22Rv1 (cell line): ENCODE measurements around the gene GNB1L.

Experiments
- H3K27ac ChIP-seq: fragments of 450-650 bp; 2 replicates; pipeline ENCODE4 v1.5.1; 2017
- ZFX ChIP-seq: fragments of 450-650 bp; IDR thresholded peaks from 2 replicates; pipeline ENCODE4 v1.6.1; 2017; ENCODE audit warnings: antibody characterized with exemption, borderline replicate concordance
- TF ChIP-seq, protein P1 (sequence below): fragments of 450-650 bp; IDR thresholded peaks from 2 replicates; pipeline ENCODE4 v1.5.1; 2017; ENCODE audit warnings: mild to moderate bottlenecking

Gene GNB1L

GRCh38 chr22:19774628-19775027 lies 80.0 kb downstream of the GNB1L start:
- no peak overlapping the region for H3K27ac ChIP-seq
- TF ChIP-seq, protein P1, sequence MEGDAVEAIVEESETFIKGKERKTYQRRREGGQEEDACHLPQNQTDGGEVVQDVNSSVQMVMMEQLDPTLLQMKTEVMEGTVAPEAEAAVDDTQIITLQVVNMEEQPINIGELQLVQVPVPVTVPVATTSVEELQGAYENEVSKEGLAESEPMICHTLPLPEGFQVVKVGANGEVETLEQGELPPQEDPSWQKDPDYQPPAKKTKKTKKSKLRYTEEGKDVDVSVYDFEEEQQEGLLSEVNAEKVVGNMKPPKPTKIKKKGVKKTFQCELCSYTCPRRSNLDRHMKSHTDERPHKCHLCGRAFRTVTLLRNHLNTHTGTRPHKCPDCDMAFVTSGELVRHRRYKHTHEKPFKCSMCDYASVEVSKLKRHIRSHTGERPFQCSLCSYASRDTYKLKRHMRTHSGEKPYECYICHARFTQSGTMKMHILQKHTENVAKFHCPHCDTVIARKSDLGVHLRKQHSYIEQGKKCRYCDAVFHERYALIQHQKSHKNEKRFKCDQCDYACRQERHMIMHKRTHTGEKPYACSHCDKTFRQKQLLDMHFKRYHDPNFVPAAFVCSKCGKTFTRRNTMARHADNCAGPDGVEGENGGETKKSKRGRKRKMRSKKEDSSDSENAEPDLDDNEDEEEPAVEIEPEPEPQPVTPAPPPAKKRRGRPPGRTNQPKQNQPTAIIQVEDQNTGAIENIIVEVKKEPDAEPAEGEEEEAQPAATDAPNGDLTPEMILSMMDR, result no peak
- TF ChIP-seq ZFX, result no peak

DNA sequence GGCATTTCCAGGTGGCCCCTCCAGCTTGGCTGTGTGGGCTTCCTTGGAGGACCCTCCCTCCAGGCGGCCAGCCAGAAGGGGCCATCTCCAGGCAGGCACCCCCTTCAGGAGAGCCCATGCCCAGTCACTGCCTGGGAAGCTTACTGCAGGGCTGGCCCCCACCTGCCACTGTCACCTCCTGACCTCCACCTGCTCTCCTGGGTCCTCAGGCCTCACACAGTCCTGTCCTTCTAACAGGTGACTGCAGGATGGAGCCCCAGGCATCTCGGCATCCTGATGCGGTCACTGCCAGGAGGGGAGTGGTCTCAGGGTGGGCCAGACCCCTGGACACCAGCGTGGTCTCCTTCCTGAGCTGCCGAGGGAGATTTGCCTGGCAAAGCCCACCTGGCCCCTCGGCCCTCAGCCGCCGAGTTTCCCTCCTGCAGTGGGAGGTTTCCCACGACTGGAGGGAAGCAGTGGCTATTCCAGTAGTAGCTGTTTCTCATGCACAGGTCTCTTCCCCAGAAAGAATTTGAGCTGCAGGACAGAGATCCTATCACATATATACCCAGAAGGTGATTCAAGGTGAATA lies 81.1 kb downstream of the GNB1L start:
- TF ChIP-seq ZFX, result no peak
- TF ChIP-seq, protein P1, result no peak
- no peak overlapping the region for H3K27ac ChIP-seq

GRCh38 chr22:19772673-19773469 lies 81.8 kb downstream of the GNB1L start:
- TF ChIP-seq ZFX, result no peak
- TF ChIP-seq, protein P1, result no peak
- H3K27ac ChIP-seq, result no peak overlapping the region

DNA sequence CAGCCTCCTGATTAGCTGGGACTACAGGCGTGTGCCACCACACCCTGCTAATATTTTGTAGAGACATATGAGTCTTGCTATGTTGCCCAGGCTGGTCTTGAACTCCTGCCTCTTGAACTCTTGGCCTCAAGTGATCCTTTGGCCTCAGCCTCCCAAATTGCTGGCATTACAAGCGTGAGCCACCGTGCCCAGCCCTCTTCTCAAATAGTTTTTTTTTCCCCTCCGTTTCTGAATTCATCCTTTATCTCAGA lies 82.3 kb downstream of the GNB1L start:
- TF ChIP-seq, protein P1, result no peak
- no peak for TF ChIP-seq ZFX
- H3K27ac ChIP-seq, result no peak overlapping the region

GRCh38 chr22:19770349-19771220 lies 84.1 kb downstream of the GNB1L start:
- no peak for TF ChIP-seq ZFX
- TF ChIP-seq, protein P1, result no peak
- no peak overlapping the region for H3K27ac ChIP-seq

- TF ChIP-seq, protein P1, result no peak
- TF ChIP-seq ZFX, result no peak
Observed at GRCh38 chr22:19769393-19769715, 85.3 kb downstream of the GNB1L start.

More at GRCh38 chr22:19769393-19769715, 85.3 kb downstream of the GNB1L start:
- no peak overlapping the region for H3K27ac ChIP-seq
